GM10266 (cell line): ENCODE data around the gene CCDC92.

ENCODE experiments used
- DNase-seq: peaks from one replicate; pipeline ENCODE4 v3.0.0; 2012; ENCODE audit errors: extremely low spot score
- CTCF ChIP-seq: IDR thresholded peaks from 2 replicates; pipeline ENCODE4 v1.5.1; 2012; ENCODE audit warnings: mild to moderate bottlenecking, low read depth; ENCODE audit not compliant: control insufficient read depth, insufficient read depth; ENCODE audit errors: missing control alignments

CCDC92 gene

GRCh38 chr12:124001343-124001742, 28.7 kb upstream of the CCDC92 start:
- DNase-seq, result no peak
- no peak for TF ChIP-seq CTCF

GRCh38 chr12:124000111-124000510, 27.5 kb upstream of the CCDC92 start:
- TF ChIP-seq CTCF, result no peak
- DNase-seq, result no peak

- DNase-seq, result no peak
- TF ChIP-seq CTCF, result no peak
These were observed 26.3 kb upstream of the CCDC92 start for GRCh38 chr12:123998991-123999359.

DNA sequence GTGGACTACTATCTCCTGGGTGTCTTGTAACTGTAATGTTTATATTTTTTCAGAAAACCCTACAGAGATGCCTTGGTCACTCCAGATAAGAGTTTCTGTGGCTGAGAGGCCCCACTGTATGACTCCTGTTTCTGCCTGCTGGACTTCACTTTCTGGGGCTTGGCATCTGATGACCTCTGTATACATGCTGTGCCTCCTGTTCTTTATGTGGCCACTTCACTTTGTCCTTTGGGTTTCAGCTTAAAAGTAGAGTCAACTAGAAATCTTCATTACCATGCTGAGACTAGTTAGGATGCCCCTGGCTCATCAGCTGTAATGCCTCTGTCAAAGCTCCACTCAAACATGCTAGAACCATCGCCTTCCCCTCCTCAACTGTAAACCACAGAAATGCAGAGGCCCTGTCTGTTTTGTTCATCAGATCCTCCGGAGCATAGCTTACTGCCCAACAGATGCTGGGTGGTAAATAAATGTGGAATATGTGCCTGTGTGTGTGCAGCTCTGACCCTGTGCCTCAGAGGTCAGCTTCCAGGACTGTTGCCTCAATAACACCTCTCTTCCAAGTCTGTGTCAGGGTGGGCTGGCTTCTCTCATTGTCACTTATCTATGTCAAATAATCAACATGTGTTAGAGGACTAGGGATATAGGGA, 25.8 kb upstream of the CCDC92 start:
- DNase-seq, result no peak

GRCh38 chr12:123997908-123998307, 25.3 kb upstream of the CCDC92 start:
- TF ChIP-seq CTCF, result no peak

More for the DNA sequence above, 25.8 kb upstream of the CCDC92 start:
- no peak for TF ChIP-seq CTCF

DNA sequence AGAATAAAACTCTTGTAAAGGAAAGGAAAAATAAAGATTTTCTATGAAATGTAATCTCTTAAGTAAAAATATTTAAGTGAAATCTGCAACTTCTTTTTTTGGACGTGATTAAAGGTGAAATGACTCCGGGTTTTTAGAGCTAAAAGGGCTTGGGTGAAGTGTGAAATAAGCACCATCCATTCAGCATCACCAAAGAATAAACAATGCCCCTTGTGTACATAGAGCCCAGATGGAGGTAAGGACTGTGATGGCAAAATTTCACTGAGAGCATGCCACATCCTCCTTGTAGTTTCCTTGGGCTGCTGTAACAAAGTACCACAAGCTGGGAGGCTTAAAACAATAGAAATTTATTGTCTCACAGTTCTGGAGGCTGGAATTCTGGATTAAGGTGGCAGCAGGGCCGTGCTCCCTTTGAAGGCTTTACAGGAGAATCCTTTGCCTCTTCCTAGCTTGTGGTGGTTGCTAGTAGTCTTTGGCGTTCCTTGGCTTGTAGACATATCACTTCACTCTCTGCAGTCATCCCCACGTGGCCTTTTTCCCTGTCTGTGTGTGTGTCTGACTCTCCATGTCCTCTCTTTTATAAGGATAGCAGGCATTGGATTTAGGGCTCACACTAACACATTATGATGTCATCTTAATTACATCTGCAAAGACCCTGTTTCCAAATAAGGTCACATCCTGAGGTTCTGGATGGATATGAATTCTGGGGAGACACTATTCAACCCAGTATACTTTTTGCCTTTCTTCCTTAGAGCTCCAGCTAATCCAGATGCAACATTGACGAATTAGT, 24.6 kb upstream of the CCDC92 start:
- DNase-seq, result no peak
- TF ChIP-seq CTCF, result no peak

More at GRCh38 chr12:123997908-123998307, 25.3 kb upstream of the CCDC92 start:
- DNase-seq, result no peak

DNA sequence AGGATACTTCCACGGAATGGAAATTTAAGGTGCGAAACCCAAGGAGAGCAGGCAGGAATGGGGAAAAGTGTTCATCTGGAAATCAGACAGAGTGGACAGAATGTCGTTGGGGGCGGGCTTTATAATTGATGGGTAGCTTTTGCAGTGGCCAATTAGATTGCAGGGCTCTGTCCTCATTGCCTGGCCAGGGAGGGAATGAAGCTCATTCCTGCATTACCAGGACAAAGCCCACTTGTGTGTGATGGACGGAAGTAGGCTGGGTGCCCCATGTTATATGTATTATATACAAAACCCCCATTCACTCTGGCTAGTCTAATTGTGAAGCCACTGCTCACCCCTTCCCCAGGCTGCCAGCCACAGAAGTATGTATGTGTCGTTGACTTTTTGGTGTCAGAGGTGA, 23.9 kb upstream of the CCDC92 start:
- no peak for DNase-seq
- TF ChIP-seq CTCF, result no peak
